CD4-positive, alpha-beta T cell treated with Interleukin-15 for 4 hours (primary cell): Measurements from ENCODE around the gene AMPD1.

Experiments used
- DNase-seq: peaks from one replicate; pipeline ENCODE4 v3.0.0-alpha.2; 2020; ENCODE audit warnings: low spot score

Gene AMPD1

GRCh38 chr1:114695430-114696058 lies at the start of gene AMPD1:
Gene AMPD1, minus strand, starts transcription at chr1:114695546. Its CDS starts 75 bp downstream, at chr1:114695471.
- DNase-seq: no peak

DNA sequence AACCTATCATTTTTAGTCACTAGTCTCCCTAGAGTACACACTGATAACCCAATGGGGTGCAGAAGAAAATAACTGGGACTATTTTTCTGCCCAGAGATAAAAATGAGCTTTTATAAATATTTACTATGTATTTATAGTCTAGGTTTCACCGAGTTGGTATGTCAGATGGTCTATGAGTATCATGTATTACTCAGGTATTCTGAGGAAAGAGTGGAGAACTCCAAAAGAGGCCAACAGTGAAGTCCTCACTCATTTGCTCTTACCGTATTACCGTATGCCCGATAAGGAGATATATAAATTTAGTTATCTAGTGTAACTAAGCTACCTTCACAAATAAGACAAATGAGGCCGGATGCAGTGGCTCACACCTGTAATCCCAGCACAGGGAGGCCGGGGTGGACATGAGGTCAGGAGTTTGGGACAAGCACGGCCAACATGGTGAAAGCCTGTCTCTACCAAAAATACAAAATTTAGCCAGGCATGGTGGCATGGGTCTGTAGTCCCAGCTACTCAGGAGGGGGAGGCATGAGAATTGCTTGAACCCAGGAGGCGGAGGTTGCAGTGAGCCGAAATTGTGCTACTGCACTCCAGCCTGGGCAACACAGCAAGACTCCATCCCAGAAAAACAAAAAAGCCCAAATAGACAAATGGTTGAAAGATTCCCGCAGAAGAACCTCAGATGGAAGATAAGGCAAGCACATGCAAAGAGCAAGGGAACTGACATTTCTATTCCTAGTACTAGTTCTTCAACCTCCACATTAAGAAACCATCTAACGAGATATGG lies 46.8 kb upstream of the AMPD1 start:
- DNase-seq: no peak

DNA sequence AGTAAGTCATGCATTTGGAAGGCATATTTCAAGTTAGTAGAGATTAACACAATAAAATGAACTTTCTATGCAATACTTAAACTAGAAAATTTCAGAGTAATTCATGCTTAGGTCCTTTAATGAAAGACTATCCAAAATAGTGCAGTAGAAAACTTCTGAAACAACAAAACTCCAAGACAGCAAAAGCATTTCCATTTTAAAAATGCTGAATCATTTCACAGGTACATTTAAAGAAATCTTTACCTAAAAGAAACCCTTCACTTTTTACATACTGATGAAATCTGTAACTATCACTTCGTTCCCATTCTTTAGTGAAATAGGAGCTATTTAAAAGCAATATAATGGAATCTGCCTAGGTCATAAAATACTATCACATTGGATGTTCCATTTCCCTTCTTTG lies 45.0 kb upstream of the AMPD1 start:
- DNase-seq: no peak

DNA sequence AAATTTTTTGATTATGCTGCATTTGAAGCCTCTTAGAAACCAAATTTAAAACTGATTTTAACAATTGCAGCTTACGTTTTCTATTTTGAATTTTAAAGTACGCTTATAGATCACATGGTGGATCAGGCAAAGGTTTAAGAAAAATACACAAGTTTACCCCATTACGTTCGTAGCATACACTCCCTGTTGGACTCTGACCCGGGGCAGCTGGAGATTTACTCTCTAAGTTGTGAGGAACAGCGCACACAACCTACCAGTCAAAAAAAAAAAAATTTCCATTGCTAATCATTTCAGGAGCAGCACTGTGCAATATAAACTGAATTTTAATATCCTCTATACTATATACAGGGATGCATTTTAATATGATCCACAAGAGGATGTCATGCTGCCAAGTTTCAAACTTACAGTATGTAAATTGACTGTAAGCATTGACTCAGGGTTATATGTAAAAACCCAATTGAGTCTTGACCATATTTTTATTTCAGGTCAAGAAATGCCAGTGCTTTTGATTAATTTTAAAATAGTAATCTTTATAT lies 42.0 kb upstream of the AMPD1 start:
- no peak for DNase-seq

- no peak for DNase-seq
Observed at GRCh38 chr1:114735479-114735878, 40.1 kb upstream of the AMPD1 start.

- no peak for DNase-seq
Observed at GRCh38 chr1:114729782-114730181, 34.4 kb upstream of the AMPD1 start.

DNA sequence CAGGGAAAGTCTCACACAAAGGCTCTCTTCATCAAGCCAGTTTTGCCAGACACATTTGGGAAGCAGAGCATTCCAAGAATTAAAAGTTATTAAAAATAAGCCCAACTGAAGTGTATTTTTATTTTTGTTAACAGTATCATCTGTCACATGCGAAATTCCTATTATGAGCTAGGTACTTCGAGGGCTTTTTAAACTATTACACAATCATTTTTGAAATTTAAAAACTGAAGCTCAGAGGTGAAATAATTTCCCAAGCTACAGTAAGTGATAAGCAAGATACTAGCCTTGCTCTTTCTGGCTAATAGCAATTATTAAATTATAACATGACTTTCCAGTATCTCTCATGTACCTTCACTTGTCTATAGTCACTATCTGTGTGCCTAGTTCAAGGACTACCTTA lies 33.2 kb upstream of the AMPD1 start:
- no peak for DNase-seq

DNA sequence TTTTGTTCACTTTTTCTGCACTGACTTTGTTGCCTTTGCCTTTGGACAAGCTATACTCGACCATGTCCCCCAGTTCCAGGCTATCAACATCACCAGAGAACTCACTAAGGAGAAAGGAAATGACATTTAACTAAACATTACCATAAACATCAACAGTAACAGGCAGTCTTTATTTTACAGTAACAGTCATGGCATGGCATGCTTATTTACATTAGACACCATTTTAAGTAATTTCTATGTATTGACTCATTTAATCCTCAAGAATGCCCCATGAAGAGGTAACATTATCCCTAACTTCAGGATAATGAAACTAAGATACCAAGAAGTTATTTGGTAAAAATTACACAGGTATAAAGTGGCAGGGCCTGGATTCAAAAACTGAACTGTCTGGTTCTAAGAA lies 29.9 kb upstream of the AMPD1 start:
- DNase-seq: no peak

DNA sequence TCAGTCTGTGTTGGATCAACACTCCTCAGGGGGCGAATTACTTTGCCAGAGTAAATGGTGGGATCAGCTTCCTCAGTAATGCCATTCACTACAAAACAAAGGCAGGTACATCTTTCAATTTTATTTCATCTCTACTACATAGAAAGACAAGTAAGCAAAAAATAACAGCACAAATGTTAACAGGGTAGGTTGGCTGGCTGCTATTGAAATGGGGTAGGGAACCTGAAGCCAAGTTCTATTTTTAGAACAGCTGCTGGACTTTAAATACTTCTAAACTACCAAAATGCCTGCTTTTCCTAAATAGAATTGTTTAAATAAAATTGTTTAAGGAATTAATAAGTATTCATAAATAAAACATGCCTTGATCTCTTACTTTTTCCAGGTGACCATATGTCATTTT lies 28.6 kb upstream of the AMPD1 start:
- DNase-seq: no peak

DNA sequence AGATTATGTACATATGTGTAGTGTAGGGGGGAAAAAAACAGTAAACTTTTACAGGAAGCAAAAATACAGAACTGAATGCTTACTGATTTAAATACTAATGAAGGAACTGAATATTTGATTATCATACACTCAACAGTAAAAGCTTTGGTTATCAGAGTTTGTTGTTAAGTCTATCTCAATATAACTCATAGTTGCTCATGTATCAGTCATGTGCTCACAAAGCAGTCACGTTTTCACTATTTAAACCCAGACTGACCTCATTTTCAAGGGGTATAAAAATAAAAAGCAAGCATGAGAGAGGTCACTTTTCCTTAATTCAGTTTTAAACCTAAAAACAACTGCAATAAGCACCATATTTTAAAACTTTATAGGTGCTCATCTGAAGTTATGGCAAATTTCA lies 28.1 kb upstream of the AMPD1 start:
- no peak for DNase-seq

DNA sequence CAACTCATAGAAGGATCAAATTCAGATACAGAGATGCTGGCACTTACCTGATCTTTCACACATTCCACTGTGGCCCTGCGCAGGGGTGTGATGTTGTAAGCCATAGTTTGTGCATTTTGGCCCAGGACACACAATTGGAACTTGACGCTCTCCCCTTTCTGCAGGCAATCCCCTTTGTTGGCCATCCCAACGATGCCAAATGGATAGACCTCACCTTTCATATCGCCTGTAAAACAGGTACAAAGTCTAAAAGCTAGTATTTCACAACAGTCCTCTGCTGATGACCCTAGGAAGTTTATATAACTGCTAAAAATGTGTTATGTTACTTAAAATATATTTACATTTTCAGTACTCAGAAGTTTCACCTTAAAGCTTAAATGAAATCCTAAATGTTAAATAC lies 25.1 kb upstream of the AMPD1 start:
- no peak for DNase-seq

DNA sequence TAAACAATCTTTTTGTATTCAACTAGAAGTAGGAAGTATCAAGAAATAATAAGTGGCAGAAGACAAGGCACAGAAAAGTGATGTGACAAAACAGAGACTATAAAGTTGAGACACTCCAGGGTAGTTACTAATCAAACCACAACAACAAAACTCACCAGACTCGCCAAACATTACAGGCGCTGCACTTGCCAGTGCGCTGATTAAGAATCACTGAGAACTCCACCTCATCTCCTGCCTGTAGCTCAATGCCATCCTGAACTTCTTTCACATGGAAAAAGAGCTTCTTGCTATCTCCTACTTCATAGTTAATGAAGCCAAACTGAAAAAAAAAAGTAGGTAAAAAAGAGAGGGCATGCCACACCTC lies 24.1 kb upstream of the AMPD1 start:
- no peak for DNase-seq

DNA sequence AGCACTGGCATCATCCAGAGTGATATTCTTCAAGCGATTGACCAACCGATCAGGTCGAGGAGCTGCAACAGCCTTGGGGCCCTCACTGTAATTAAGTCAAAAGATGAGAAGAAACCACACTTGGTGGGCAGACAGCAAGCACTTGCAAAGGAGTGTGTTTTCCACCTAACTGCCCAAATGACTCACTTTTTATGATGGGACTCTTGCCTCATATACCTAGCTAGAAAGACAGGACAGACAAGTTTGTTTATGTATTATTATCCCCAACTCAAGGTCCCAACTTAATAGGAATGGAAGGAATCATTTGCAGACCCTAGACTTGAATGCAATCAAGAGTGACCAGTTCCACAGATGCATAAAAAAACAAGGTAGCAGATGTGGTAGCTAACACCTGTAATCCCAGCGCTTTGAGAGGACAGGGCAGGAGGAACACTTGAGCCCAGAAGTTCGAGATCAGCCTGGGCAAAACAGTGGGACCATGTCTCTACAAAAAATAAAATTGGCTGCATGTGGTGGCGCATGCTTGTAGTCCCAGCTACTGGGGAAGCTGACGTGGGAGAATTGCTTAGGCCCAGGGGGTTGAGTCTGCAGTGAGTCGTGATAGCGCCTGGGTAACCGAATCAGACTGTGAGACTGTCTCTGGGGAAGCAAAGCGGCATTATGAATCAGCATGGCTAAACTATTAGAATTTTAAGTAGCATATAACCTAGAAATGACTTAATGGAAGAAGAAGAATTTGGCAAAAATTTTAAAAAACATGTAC lies 23.5 kb upstream of the AMPD1 start:
- DNase-seq: no peak

DNA sequence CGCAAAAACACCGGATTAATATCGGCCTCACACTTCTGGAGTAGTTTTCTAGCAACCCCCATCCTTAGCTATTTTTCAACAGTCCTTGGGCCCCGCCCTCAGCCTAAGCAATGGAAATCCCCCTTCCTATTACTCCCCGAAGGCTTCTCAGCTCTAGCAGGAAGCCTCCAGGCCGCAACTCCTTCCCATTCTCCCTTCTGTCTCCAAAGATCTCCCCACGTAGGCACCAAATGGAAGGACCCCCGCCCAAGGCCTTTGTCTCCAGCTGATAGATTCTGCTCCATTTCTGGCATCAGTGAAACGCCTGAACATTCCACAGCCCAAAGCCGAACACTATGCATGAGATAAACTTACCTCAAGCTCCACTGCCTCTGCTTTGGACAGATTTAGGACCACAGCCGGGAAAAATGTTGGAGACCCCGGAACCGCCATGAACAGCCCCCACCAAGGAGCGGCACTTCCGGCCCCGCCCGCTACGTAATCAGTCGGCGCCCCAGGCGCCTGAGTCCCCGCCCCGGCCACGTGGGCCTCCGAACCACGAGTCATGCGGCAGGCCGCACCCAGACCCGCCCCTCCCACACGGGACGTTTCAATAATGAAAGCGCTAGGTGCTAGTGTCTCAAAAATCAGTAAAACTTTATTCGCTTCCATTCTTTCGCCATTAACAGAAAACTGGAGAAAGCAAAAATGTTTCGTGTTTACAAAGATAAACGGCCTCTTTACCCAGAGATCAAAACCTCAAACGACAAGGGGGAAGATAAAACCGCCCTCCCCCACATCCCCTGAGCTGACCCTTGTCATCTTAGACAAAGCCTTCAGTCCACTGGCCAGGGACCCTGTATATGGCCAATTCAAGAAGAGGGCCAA lies 21.2 kb upstream of the AMPD1 start, which contains the start of gene NRAS:
NRAS (minus strand) TSS at position 468 of the 867 bp plus-strand sequence. CDS start 611 bp downstream, outside the sequence.
- peak; percentile 94 for DNase-seq

- no peak for DNase-seq
Observed at GRCh38 chr1:114715952-114716303, 20.6 kb upstream of the AMPD1 start.

DNA sequence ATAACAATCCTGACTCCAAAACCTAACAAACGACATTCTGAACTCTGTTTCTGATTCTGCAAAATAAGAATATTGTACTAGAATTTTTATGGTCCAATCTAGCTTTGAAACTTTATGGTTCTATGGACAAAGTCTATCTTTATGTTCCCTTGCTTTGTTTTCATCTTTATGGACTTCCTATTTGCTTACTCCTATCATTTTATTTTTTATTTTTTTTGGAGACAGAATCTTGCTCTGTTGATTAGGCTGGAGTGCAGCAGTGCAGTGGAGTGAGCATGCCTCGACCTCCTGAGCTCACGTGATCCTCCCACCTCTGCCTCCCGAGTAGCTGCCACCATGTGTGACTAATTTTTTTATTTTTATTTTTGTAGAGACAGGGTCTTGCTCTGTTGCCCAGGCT lies 17.6 kb upstream of the AMPD1 start:
- DNase-seq: no peak

DNA sequence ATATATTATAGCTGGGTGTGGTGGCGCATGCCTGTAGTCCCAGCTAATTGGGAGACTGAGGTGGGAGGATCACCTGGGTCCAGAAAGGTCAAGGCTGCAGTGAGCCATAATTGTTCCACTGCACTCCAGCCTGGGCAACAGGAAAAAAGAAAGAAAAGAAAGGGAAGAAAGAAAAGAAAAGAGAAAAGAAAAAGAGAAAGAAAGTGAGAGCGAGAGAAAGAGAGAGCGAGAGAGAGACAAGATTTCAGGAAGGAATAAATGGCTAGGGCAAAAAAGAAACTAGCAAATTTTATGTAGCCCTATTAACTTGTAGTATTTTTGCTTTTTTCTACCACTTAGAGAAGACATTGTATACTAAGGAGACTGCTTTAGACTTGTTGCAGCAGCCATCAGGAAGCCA lies 15.0 kb upstream of the AMPD1 start:
- DNase-seq: no peak

DNA sequence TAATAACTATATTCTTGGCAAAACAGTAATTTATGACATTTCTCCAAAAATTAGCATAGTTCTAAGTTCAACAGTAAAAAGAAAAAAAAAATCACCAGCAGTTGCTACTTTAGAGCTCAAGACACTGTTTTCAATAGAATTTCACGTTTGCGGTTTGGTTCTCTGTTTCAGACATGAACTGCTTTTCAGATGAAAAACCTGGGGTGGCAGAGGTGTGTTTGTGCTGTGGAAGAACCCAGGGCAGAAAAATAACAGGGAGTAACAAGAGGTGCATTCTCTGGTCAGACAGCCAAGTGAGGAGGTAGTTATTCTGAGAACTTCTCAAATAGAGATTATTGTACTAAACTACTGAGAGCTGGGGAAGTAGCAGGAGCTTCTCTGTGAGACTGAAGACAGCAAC lies 12.3 kb upstream of the AMPD1 start:
- DNase-seq: no peak

GRCh38 chr1:114703242-114703641 lies 7.9 kb upstream of the AMPD1 start:
- DNase-seq: no peak

DNA sequence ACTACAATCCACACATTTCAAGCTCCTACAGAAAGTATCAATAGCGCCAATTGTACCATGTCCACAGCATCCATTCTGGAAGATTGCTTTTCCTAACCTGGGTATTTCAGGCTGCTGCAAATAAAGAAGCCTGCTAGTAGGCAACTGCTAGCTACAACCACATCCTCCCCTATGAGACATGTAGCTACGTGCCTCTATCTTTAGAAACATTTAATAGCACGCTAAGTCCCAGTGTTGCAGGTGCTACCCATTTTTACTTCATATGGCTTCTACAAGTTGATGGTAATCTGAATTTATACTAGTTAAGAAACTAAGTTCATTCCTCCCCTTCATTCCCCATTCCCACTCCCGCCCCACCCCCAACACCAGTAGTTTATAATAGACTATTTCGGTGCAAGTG lies 7.4 kb upstream of the AMPD1 start:
- DNase-seq: no peak

DNA sequence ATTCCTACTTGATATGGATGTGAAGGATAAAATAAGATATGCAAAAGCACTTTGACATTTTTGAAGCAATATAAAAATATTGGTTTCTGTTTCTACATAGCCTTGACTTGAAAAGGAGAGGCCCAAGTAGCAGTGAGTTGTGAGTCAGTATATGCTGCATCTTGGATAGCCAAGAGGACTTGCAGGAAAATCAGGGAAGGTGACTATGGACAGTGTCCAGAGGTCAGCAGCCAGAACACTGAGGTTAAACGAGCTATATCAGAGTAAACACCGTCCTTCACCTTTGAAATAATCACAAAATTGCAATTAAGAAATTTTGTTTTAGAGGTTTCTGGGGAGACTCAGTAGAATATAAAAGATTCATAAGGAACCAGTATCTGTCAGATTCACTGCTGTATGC lies 6.6 kb upstream of the AMPD1 start:
- no peak for DNase-seq

DNA sequence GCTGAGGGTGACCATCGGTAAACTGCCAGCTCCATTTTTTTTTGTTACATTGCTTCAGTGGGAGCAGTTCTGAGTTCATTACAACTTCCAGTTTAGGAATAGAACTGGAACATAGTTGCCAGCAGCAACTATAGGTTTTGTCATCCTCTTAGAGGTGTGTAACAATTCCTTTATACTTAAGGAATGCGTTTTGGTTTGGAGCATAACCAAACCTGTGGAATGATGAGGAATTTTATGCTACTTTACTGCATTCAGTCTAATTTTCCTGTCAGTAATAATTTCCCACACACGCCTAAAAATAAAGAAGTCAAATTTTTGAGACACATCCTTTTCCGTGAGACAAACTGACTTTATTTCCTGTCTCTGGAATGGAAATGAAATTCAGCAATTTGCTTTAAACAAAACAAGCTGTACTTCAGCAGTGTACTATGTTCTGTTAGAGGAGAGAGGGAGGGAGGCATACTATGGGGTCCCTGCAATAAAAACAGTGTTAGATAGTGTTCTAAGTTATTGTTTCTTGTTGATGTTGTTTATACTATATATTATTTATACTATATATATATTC lies 4.8 kb upstream of the AMPD1 start:
- DNase-seq: no peak
